Measurements from ENCODE around the gene DNASE1L3.
A peak's percentile ranks its signal among the peaks of the same experiment; 100 is the strongest.

DNA sequence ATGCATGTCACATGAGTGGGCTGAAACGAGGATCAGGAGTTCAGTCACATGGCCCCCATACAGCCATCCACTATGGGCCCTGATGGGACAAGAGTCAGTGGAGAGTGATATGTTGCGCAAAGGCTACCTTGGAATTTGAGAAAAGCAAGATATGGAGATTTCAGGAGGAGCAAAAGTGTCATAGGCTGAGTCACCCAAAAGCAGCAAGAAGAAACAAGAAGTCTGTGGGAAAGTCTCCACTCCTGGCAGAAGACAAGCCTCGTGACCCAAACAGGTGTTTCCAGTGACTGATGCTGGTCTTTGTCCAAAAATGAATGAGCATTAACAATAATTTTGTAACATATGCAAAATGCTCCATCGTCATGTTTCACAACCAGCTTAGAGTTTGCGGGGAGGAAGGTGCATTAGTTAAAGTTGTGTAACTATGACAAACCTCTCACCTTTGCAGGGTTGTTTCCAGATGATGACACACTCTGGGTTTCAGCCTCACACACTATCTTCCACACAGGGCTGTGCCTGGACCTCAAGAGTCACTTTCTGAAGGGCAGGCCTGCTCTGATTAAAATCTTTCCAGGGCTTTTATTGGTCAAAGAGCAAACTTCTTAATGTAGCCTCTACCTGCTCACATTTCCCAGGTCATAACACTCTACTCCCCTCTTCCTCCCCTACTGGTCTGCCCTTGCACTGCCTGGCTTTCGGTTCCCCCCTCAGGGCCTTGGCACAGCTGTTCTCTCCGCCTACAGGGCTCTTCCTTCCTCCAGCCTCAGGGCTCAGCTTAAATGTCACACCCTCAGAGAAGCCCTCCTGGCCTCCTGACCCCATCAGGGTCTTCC is 3.9 kb upstream of the DNASE1L3 start:
- TF ChIP-seq, protein P1, sequence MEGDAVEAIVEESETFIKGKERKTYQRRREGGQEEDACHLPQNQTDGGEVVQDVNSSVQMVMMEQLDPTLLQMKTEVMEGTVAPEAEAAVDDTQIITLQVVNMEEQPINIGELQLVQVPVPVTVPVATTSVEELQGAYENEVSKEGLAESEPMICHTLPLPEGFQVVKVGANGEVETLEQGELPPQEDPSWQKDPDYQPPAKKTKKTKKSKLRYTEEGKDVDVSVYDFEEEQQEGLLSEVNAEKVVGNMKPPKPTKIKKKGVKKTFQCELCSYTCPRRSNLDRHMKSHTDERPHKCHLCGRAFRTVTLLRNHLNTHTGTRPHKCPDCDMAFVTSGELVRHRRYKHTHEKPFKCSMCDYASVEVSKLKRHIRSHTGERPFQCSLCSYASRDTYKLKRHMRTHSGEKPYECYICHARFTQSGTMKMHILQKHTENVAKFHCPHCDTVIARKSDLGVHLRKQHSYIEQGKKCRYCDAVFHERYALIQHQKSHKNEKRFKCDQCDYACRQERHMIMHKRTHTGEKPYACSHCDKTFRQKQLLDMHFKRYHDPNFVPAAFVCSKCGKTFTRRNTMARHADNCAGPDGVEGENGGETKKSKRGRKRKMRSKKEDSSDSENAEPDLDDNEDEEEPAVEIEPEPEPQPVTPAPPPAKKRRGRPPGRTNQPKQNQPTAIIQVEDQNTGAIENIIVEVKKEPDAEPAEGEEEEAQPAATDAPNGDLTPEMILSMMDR (IDR thresholded peaks at IDR 0.05; ENCODE audit: low read length), result peak; percentile 27; the same call in 1 of the 2 replicates
- no peak for TF ChIP-seq EZH2 (IDR thresholded peaks at IDR 0.05; ENCODE audit: borderline replicate concordance, low read length)
